B cell (primary cell): ENCODE results near the gene RASGRF2. TPM values are rescaled to one million over a fixed set of nuclear protein-coding genes. Genes with fewer than 3 reads are reported as not detected.

Experiments used
- ATAC-seq: fragments of 200-7000 bp; cut with Tn5 transposase; one replicate; pipeline ENCODE4 v1.10.0; 2021; ENCODE audit warnings: low read depth, mild to moderate bottlenecking, moderate number of reproducible peaks, moderate library complexity
- CTCF ChIA-PET: fragments of 350-600 bp; sonication (Branson Sonifier 250); formaldehyde crosslinking; loops from one replicate; lab custom pipeline; 2021; ENCODE audit warnings: antibody characterized with exemption, inconsistent platforms; lab: Charles Lee
- POLR2A ChIA-PET: fragments of 350-600 bp; sonication (Branson Sonifier 250); formaldehyde crosslinking; loops from one replicate; lab custom pipeline; 2021; ENCODE audit warnings: antibody characterized with exemption; lab: Charles Lee
- DNase-seq: peaks from one replicate; pipeline ENCODE4 v3.0.0; 2013
- H2AFZ ChIP-seq: 2 replicates; pipeline ENCODE4 v1.6.1; 2012; ENCODE audit warnings: mild to moderate bottlenecking, low read depth, low read length; ENCODE audit not compliant: insufficient read depth, poor library complexity, severe bottlenecking
- H3K27ac ChIP-seq, 2 donors: 1 replicate in 1 of 2; 2 replicates in 1 of 2; pipeline ENCODE4 v1.5.1; 2012 to 2013; ENCODE audit warnings: low read length in 2 of 2, mild to moderate bottlenecking in 2 of 2, moderate library complexity in 1 of 2
- H3K27me3 ChIP-seq, 4 experiments: fragments of 200-600 bp in 1 of 4; sonication (generic) in 1 of 4; replicated peaks in 1 of 4; 1 replicate in 2 of 4; 2 replicates in 2 of 4; pipeline versions ENCODE4 v1.6.1 to v1.7.0; 2013 to 2016; ENCODE audit warnings: low read length in 3 of 4, mild to moderate bottlenecking in 2 of 4, mixed read lengths in 1 of 4, moderate library complexity in 1 of 4; ENCODE audit not compliant: insufficient read depth in 4 of 4, control insufficient read depth in 3 of 4; ENCODE audit errors: control extremely low read depth in 1 of 4
- H3K36me3 ChIP-seq, 2 experiments: replicated peaks in 1 of 2; 1 replicate in 1 of 2; 2 replicates in 1 of 2; pipeline versions ENCODE4 v1.6.1 to v1.7.1; 2013; ENCODE audit warnings: low read length in 1 of 2; ENCODE audit not compliant: insufficient read depth in 2 of 2, control insufficient read depth in 1 of 2; ENCODE audit errors: control extremely low read depth in 1 of 2, extremely low read depth in 1 of 2
- H3K4me1 ChIP-seq, 2 donors: fragments of 200-600 bp in 1 of 2; sonication (generic) in 1 of 2; 1 replicate in 1 of 2; 2 replicates in 1 of 2; pipeline versions ENCODE4 v1.5.1 to v1.6.1; 2013 to 2017; ENCODE audit warnings: low read length in 2 of 2; ENCODE audit not compliant: control insufficient read depth in 2 of 2, insufficient read depth in 2 of 2
- H3K4me2 ChIP-seq: replicated peaks from 2 replicates; pipeline ENCODE3; 2012; ENCODE audit warnings: mild to moderate bottlenecking, low read depth, low read length; ENCODE audit not compliant: poor library complexity, severe bottlenecking
- H3K4me3 ChIP-seq, 5 experiments: fragments of 200-600 bp in 1 of 5; sonication (generic) in 1 of 5; 1 replicate in 3 of 5; 2 replicates in 2 of 5; pipeline versions ENCODE4 v1.5.1 to v1.7.0; 2011 to 2016; ENCODE audit warnings: low read length in 4 of 5, mild to moderate bottlenecking in 4 of 5, low read depth in 2 of 5, control low read depth in 1 of 5, moderate library complexity in 1 of 5; ENCODE audit not compliant: insufficient read depth in 1 of 5; ENCODE audit errors: control extremely low read depth in 1 of 5, extremely low read depth in 1 of 5
- H3K79me2 ChIP-seq: fragments of 200-600 bp; sonication (generic); one replicate; pipeline ENCODE4 v1.6.0; 2016; ENCODE audit warnings: low read length; ENCODE audit not compliant: control insufficient read depth, insufficient read depth
- H3K9ac ChIP-seq: fragments of 200-600 bp; sonication (generic); 2 replicates; pipeline ENCODE4 v1.6.1; 2017; ENCODE audit warnings: mild to moderate bottlenecking, low read length, moderate library complexity
- H3K9me3 ChIP-seq, 3 donors: one replicate each; pipeline versions ENCODE4 v1.6.1 to v1.7.1; 2013; ENCODE audit warnings: low read length in 2 of 3; ENCODE audit not compliant: control insufficient read depth in 2 of 3, insufficient read depth in 1 of 3; ENCODE audit errors: control extremely low read depth in 1 of 3
- H4K20me1 ChIP-seq: 2 replicates; pipeline ENCODE4 v1.6.0; 2012; ENCODE audit warnings: mild to moderate bottlenecking, low read length; ENCODE audit not compliant: insufficient read depth, control insufficient read depth, poor library complexity, severe bottlenecking
- H3K27ac Mint-ChIP-seq: one replicate; pipeline ENCODE4 v1.8.0; 2021; ENCODE audit warnings: mixed read lengths
- H3K27me3 Mint-ChIP-seq: one replicate; pipeline ENCODE4 v1.8.0; 2021; ENCODE audit warnings: mixed read lengths
- H3K4me1 Mint-ChIP-seq: one replicate; pipeline ENCODE4 v1.8.0; 2021; ENCODE audit warnings: mixed read lengths
- H3K4me3 Mint-ChIP-seq: one replicate; pipeline ENCODE4 v1.8.0; 2021; ENCODE audit warnings: mixed read lengths
- H3K9me3 Mint-ChIP-seq: one replicate; pipeline ENCODE4 v1.8.0; 2022; ENCODE audit warnings: mixed read lengths; ENCODE audit not compliant: insufficient read depth
- EZH2 ChIP-seq: IDR thresholded peaks from 2 replicates; pipeline ENCODE4 v1.6.1; 2012; ENCODE audit warnings: borderline replicate concordance, low read depth, mild to moderate bottlenecking, moderate library complexity, low read length; ENCODE audit not compliant: insufficient read depth, poor library complexity, severe bottlenecking
- WGBS: methylation state at CpG from one replicate; pipeline ENCODE4 v1.1.5; 2013; ENCODE audit warnings: missing lambda C conversion rate; ENCODE audit not compliant: insufficient coverage; 5-methylcytosine and 5-hydroxymethylcytosine counted together
- intact Hi-C: fragments of 100-400 bp; cut with micrococcal nuclease; formaldehyde crosslinking; loops from one replicate; pipeline ENCODE4 v1.10.0; 2022
- polyA plus RNA-seq: library from polyadenylated mRNA; depleted of rRNA; stranded (reverse); fragments of >200 nt; gene quantifications from 2 replicates; pipeline ENCODE4 v1.2.3, GENCODE V29; 2012
- total RNA-seq, 2 donors: library from RNA; stranded (reverse); fragments of 120-200 nt in 1 of 2; gene quantifications; 1 replicate in 1 of 2; 2 replicates in 1 of 2; pipeline versions ENCODE4 v1.2.3 to v1.2.4, GENCODE V29; 2013 to 2022
- TF ChIP-seq, protein P1 (sequence below): fragments of 200-600 bp; IDR thresholded peaks from one replicate; pipeline ENCODE4 v1.8.0; 2022; ENCODE audit warnings: antibody characterized with exemption, mild to moderate bottlenecking

Gene RASGRF2
- total and polyA plus RNA-seq, 2 donors (not counting 1 experiment from before 2014, with no cell fraction given) = 0.04 to 0.37 TPM

DNA sequence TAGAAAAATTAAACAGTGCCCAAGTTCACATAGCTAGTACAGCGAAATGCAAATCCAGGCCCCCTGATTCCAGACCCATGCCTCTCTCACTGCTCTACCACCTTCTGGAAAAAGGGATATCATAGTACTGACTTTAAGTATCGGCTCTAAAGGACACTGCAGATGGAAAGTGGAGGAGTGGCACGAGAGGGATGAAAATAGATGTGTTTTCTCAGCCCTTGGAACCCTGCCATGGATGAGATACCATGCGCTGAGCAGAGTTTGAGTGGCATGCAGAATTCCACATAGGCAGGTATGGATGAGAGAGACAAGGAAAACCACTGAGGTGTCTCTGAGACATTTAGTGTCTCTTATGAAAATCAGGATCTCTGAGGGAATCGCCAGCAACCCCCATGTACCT lies 291.8 kb downstream of the RASGRF2 start:
- no peaks in the 10 kb centered on the region for H3K9me3 Mint-ChIP-seq
- Histone ChIP-seq H3K27me3 (no peaks in the 10 kb centered on the region), H3K4me2 (no peak overlapping the region), H3K4me1 (no peaks in the 10 kb centered on the region), H4K20me1 (no peaks in the 10 kb centered on the region), H3K9ac (no peak overlapping the region), H3K79me2 (no peaks in the 10 kb centered on the region), H3K9me3 (peaks cover 0 to 4% (median 0%) of the 10 kb centered on the region in 3 donors), H3K36me3 (peaks cover 0 to 2% of the 10 kb centered on the region in 2 experiments), H3K27ac (no peak overlapping the region), H3K4me3 (no peak overlapping the region), H2AFZ (no peak overlapping the region)
- H3K27me3 Mint-ChIP-seq = no peaks in the 10 kb centered on the region
- POLR2A ChIA-PET = no interaction called here
- no peak for TF ChIP-seq EZH2
- TF ChIP-seq, protein P1, sequence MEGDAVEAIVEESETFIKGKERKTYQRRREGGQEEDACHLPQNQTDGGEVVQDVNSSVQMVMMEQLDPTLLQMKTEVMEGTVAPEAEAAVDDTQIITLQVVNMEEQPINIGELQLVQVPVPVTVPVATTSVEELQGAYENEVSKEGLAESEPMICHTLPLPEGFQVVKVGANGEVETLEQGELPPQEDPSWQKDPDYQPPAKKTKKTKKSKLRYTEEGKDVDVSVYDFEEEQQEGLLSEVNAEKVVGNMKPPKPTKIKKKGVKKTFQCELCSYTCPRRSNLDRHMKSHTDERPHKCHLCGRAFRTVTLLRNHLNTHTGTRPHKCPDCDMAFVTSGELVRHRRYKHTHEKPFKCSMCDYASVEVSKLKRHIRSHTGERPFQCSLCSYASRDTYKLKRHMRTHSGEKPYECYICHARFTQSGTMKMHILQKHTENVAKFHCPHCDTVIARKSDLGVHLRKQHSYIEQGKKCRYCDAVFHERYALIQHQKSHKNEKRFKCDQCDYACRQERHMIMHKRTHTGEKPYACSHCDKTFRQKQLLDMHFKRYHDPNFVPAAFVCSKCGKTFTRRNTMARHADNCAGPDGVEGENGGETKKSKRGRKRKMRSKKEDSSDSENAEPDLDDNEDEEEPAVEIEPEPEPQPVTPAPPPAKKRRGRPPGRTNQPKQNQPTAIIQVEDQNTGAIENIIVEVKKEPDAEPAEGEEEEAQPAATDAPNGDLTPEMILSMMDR = no peak
- CTCF ChIA-PET = no interaction called here
- intact Hi-C loops = no loop called here
- ATAC-seq (no peak), DNase-seq (no peak)
- no peaks in the 10 kb centered on the region for H3K4me1 Mint-ChIP-seq
- H3K27ac Mint-ChIP-seq = no peak overlapping the region
- WGBS = 100% methylated on average over 4 of the region's 5 CpGs
- H3K4me3 Mint-ChIP-seq = no peak overlapping the region

DNA sequence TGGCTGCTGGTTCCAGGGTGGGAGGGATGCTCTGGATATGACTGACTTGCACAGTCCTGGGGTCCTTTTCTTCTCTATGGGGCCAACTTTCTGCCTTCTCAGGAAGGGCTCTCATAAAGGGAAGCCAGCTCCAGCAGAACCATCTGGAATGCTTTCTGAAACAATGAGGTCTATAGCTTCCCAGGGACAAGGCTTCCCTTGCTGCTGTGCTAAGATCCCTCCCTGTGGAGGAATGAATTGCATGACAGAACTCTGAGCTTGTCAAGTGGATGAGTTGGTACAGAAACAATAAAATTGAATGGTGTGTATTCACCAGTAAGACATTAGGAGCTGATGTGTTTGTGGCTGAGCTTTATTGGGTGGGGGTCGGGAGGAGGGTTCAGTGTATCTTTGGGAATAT lies 292.7 kb downstream of the RASGRF2 start:
- POLR2A ChIA-PET = no interaction called here
- no peak overlapping the region for H3K4me3 ChIP-seq
- H3K79me2 ChIP-seq = no peaks in the 10 kb centered on the region
- H3K4me1 ChIP-seq = no peaks in the 10 kb centered on the region
- DNase-seq (no peak), ATAC-seq (no peak)
- H3K9me3 Mint-ChIP-seq = no peaks in the 10 kb centered on the region
- no peak overlapping the region for H3K27ac ChIP-seq
- no peak overlapping the region for H2AFZ ChIP-seq
- H3K4me1 Mint-ChIP-seq = no peaks in the 10 kb centered on the region
- no peak overlapping the region for H3K4me3 Mint-ChIP-seq
- WGBS = no CpG with 5 or more reads among the region's 1 CpG
- H3K9me3 ChIP-seq = peaks cover 0 to 4% (median 0%) of the 10 kb centered on the region in 3 donors
- TF ChIP-seq EZH2 = no peak
- TF ChIP-seq, protein P1 = no peak
- H3K27me3 ChIP-seq = no peaks in the 10 kb centered on the region
- H3K9ac ChIP-seq = no peak overlapping the region
- CTCF ChIA-PET = no interaction called here
- H3K4me2 ChIP-seq = no peak overlapping the region
- H3K27ac Mint-ChIP-seq = no peak overlapping the region
- intact Hi-C loops = no loop called here
- no peaks in the 10 kb centered on the region for H3K27me3 Mint-ChIP-seq
- peaks cover 0 to 2% of the 10 kb centered on the region in 2 experiments for H3K36me3 ChIP-seq
- no peaks in the 10 kb centered on the region for H4K20me1 ChIP-seq
